Neural crest cell (in vitro differentiated cells): ENCODE results near the gene LCE4A. TPM values are rescaled to one million over a fixed set of nuclear protein-coding genes. Genes with fewer than 3 reads are reported as not detected.
"Not testable (repeated sequence)": the region's sequence is repeated elsewhere in the genome, so short reads cannot be mapped to it uniquely, and the experiment has no call there.

Experiments used
- DNase-seq: peaks from one replicate; pipeline ENCODE4 v3.0.0; 2021; ENCODE audit warnings: low read depth, mixed read lengths, low spot score
- H3K27ac Mint-ChIP-seq: one replicate; pipeline ENCODE4 v1.8.0; 2021; ENCODE audit warnings: mild to moderate bottlenecking, mixed read lengths; ENCODE audit not compliant: unreplicated experiment
- H3K27me3 Mint-ChIP-seq: 2 replicates; pipeline ENCODE4 v1.8.0; 2021; ENCODE audit warnings: low read depth, mild to moderate bottlenecking, mixed read lengths
- H3K36me3 Mint-ChIP-seq: 2 replicates; pipeline ENCODE4 v1.8.0; 2021; ENCODE audit warnings: low read depth, mild to moderate bottlenecking, mixed read lengths
- H3K4me1 Mint-ChIP-seq: 2 replicates; pipeline ENCODE4 v1.8.0; 2021; ENCODE audit warnings: mixed read lengths
- H3K4me3 Mint-ChIP-seq: one replicate; pipeline ENCODE4 v1.8.0; 2021; ENCODE audit warnings: mild to moderate bottlenecking, mixed read lengths
- H3K9me3 Mint-ChIP-seq: 2 replicates; pipeline ENCODE4 v1.8.0; 2021; ENCODE audit warnings: mixed read lengths
- CTCF ChIP-seq: fragments of 200-600 bp; sonication (generic); conservative IDR thresholded peaks from 2 replicates; pipeline ENCODE4 v1.5.0; 2021; ENCODE audit warnings: antibody characterized with exemption, mild to moderate bottlenecking
- long read RNA-seq: library from polyadenylated mRNA; unstranded; transcript quantifications from one replicate; pipeline ENCODE4 v2.0.0, GENCODE V29; 2020
- total RNA-seq: library from RNA; stranded (reverse); gene quantifications from 2 replicates; pipeline ENCODE4 v1.2.1, GENCODE V29; 2021

LCE4A gene, protein sequence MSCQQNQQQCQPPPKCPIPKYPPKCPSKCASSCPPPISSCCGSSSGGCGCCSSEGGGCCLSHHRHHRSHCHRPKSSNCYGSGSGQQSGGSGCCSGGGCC
- total RNA-seq, result not detected in 2 replicates
- long read RNA-seq, result 0 reads

- Mint-ChIP-seq H3K4me1 (no peaks in the 10 kb centered on the region), H3K27me3 (no peaks in the 10 kb centered on the region), H3K36me3 (peaks cover 3% of the 10 kb centered on the region), H3K27ac (no peak within 1 kb of the TSS), H3K9me3 (peaks cover 25% of the 10 kb centered on the region), H3K4me3 (no peak within 1 kb of the TSS)
- DNase-seq, result no peak
- no peak for TF ChIP-seq CTCF
Measured at GRCh38 chr1:152707860-152708259, at the start of gene LCE4A. Gene LCE4A, plus strand, starts transcription at chr1:152708160. Its CDS starts 916 bp downstream, at chr1:152709076.

GRCh38 chr1:152658649-152659048 lies 49.3 kb upstream of the LCE4A start:
- TF ChIP-seq CTCF, result no peak
- H3K27ac Mint-ChIP-seq, result no peak overlapping the region
- no peak overlapping the region for H3K4me3 Mint-ChIP-seq
- no peaks in the 10 kb centered on the region for H3K4me1 Mint-ChIP-seq
- peaks cover 2% of the 10 kb centered on the region for H3K36me3 Mint-ChIP-seq
- peaks cover 17% of the 10 kb centered on the region for H3K9me3 Mint-ChIP-seq
- no peak for DNase-seq
- H3K27me3 Mint-ChIP-seq, result no peaks in the 10 kb centered on the region

GRCh38 chr1:152663098-152663497 lies 44.9 kb upstream of the LCE4A start, which contains the start of gene LCE2D:
Gene LCE2D, plus strand, starts transcription at chr1:152663380. Its CDS starts 726 bp downstream, at chr1:152664106.
- Mint-ChIP-seq H3K36me3 (no peaks in the 10 kb centered on the region), H3K27ac (no peak within 1 kb of the TSS), H3K27me3 (no peaks in the 10 kb centered on the region), H3K4me3 (no peak within 1 kb of the TSS), H3K9me3 (peaks cover 13% of the 10 kb centered on the region), H3K4me1 (no peaks in the 10 kb centered on the region)
- TF ChIP-seq CTCF, result no peak
- no peak for DNase-seq

DNA sequence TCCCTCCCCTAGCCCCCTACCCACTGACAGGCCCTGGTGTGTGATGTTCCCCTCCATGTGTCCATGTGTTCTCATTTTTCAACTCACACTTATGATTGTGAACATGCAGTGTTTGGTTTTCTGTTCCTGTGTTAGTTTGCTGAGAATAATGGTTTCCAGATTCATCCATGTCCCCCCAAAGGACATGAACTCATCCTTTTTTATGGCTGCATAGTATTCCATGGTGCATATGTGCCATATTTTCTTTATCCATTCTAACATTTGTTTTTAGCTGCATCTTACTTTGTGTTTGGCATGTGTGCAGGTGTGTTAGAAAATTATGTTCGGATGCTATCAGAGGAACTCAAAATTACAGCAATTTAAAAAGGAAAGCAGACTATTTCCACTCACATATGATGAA lies 41.8 kb upstream of the LCE4A start:
- H3K36me3 Mint-ChIP-seq, H3K27me3 Mint-ChIP-seq, H3K4me3 Mint-ChIP-seq, H3K27ac Mint-ChIP-seq, DNase-seq, H3K4me1 Mint-ChIP-seq: not testable (repeated sequence)
- H3K9me3 Mint-ChIP-seq, result peaks cover 23% of the 10 kb centered on the region

GRCh38 chr1:152667648-152668047 lies 40.3 kb upstream of the LCE4A start:
- Mint-ChIP-seq H3K27me3 (no peaks in the 10 kb centered on the region), H3K4me1 (no peaks in the 10 kb centered on the region), H3K4me3 (no peak overlapping the region), H3K9me3 (peaks cover 27% of the 10 kb centered on the region), H3K36me3 (peaks cover 2% of the 10 kb centered on the region), H3K27ac (no peak overlapping the region)
- TF ChIP-seq CTCF, result no peak
- no peak for DNase-seq

DNA sequence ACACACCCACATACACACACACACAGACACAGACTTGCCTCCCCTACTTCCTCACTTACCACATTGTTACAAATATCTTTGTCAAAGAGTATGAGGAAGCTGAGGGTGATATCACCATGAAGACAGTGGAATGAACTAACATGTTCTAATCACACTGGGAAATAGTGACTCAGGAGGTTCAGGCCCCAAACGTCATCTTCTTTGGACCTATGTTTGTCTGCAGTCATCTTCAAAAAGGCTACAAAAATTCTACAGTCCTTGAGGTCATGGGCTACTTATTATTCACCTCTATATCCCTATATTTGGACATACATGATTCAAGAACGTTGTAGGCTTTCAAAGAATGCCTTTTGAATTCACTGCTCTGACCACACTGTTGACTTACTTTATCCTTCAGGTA lies 34.9 kb upstream of the LCE4A start:
- H3K36me3 Mint-ChIP-seq, result peaks cover 7% of the 10 kb centered on the region
- no peak for TF ChIP-seq CTCF

DNA sequence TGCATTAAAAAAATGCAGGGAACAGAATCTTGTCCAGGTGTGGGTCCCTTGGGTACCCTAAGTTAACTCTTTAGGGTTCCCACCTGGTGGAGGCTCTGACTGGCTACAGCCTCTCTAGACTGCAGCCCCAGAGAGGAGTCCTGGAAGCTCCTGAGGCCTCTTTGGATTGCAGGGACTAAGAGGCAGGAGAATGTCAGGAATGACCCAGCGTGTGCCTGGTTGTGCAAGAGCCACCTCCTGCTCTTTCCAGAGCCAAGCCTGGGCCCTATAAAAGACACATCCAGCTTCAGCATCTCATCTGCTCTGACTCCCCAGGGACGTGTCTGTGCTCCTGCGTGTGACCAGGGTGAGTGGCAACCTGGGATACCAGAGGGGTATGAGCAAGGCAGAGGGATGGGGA lies 33.0 kb upstream of the LCE4A start, which contains the start of gene LCE2C:
TSS of gene LCE2C (plus strand) at position 297 of the 400 bp plus-strand sequence. CDS start 737 bp downstream, outside the sequence.
- H3K27me3 Mint-ChIP-seq, DNase-seq, H3K4me3 Mint-ChIP-seq, H3K36me3 Mint-ChIP-seq, H3K4me1 Mint-ChIP-seq, H3K27ac Mint-ChIP-seq: not testable (repeated sequence)
- peaks cover 28% of the 10 kb centered on the region for H3K9me3 Mint-ChIP-seq

More for the DNA sequence above, 34.9 kb upstream of the LCE4A start:
- DNase-seq, result no peak
- no peaks in the 10 kb centered on the region for H3K4me1 Mint-ChIP-seq
- no peaks in the 10 kb centered on the region for H3K27me3 Mint-ChIP-seq
- H3K27ac Mint-ChIP-seq, result no peak overlapping the region
- H3K4me3 Mint-ChIP-seq, result no peak overlapping the region
- peaks cover 29% of the 10 kb centered on the region for H3K9me3 Mint-ChIP-seq
